Measurements from ENCODE around the gene VPS13C.

Gene VPS13C

DNA sequence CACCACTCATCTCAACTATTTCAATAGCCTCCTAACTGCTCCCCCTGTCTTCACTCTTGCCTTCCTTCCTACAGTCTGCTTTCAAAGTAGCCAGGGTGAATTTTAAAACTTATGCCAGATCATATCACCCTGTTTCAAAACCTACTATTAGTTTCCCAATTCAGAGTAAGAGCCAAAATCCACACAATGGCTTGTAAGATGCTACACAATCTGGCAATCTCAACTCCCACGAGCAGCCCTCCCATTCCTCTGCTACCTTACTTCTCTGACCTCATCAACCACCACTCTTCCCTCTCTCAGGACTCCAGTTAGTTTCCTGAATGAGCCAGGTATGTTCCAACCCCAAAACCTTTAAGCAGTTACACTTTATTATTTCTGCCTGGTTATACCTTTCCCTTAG lies 62.5 kb downstream of the VPS13C start:
- no peak for TF ChIP-seq TAF1 (IDR thresholded peaks at IDR 0.05; ENCODE audit: low read depth)
- TF ChIP-seq CREB1 (IDR thresholded peaks at IDR 0.05; ENCODE audit: low read depth), result no peak
- no peak for TF ChIP-seq YY1 (IDR thresholded peaks at IDR 0.05; ENCODE audit: low read depth)
- no peak for TF ChIP-seq TCF12 (IDR thresholded peaks at IDR 0.05; ENCODE audit: low read depth)
- no peak for TF ChIP-seq RAD21 (IDR thresholded peaks at IDR 0.05; ENCODE audit: low read depth)
- TF ChIP-seq, protein P1, sequence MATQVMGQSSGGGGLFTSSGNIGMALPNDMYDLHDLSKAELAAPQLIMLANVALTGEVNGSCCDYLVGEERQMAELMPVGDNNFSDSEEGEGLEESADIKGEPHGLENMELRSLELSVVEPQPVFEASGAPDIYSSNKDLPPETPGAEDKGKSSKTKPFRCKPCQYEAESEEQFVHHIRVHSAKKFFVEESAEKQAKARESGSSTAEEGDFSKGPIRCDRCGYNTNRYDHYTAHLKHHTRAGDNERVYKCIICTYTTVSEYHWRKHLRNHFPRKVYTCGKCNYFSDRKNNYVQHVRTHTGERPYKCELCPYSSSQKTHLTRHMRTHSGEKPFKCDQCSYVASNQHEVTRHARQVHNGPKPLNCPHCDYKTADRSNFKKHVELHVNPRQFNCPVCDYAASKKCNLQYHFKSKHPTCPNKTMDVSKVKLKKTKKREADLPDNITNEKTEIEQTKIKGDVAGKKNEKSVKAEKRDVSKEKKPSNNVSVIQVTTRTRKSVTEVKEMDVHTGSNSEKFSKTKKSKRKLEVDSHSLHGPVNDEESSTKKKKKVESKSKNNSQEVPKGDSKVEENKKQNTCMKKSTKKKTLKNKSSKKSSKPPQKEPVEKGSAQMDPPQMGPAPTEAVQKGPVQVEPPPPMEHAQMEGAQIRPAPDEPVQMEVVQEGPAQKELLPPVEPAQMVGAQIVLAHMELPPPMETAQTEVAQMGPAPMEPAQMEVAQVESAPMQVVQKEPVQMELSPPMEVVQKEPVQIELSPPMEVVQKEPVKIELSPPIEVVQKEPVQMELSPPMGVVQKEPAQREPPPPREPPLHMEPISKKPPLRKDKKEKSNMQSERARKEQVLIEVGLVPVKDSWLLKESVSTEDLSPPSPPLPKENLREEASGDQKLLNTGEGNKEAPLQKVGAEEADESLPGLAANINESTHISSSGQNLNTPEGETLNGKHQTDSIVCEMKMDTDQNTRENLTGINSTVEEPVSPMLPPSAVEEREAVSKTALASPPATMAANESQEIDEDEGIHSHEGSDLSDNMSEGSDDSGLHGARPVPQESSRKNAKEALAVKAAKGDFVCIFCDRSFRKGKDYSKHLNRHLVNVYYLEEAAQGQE (IDR thresholded peaks at IDR 0.05; ENCODE audit: low read depth), result no peak
- no peak for TF ChIP-seq CEBPB (IDR thresholded peaks at IDR 0.05)
- TF ChIP-seq EGR1 (IDR thresholded peaks at IDR 0.05), result no peak
- no peak for TF ChIP-seq EP300 (IDR thresholded peaks at IDR 0.05; ENCODE audit: borderline replicate concordance)

DNA sequence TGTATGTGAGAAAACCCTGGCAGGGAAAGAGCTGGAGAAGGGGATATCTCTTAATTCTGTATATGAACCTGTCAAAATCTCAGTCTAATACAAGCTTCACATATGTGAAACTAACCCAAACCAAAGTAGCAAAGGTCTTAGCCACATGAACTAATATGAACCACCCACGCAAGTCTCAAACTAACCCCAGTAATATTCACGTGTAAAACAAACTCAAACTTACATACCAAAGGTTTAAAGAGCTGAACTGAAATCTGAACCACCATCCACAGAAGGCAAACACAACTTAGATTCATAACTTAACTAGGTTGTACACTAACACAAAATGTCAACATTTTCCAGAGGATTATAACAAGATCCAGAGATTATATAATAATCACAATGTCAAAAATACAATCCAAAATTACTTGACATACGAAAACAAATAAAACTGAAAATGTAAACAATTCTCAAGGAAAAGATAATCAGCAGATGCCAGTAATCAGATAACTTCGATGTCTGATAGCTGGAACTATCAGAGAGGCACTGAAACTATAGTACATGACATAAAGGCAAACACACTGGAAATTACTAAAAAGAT lies 64.1 kb downstream of the VPS13C start:
- TF ChIP-seq YY1 (IDR thresholded peaks at IDR 0.05; ENCODE audit: low read depth), result no peak
- no peak for TF ChIP-seq TCF12 (IDR thresholded peaks at IDR 0.05; ENCODE audit: low read depth)
- TF ChIP-seq TEAD4 (IDR thresholded peaks at IDR 0.05), result no peak

DNA sequence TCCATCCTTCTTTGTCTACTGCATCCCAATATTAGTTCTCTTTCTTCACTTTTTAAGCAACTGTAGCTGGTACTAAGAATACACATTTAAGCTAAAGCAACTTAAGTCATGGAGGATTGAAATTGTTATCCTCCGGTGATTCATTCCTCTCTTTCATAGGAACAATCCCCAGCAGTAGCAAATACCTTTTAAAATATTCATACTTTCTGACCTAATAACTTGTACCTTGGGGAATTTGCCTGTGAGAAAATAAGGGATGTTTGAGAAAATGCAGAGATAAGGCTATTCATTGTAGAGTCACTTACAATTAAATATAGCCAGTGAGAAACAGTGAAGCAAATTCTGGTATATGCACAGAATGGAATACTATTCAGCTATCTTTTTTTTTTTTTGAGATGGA lies 66.0 kb downstream of the VPS13C start:
- TF ChIP-seq NFIC (IDR thresholded peaks at IDR 0.05), result no peak
- TF ChIP-seq, protein P2, sequence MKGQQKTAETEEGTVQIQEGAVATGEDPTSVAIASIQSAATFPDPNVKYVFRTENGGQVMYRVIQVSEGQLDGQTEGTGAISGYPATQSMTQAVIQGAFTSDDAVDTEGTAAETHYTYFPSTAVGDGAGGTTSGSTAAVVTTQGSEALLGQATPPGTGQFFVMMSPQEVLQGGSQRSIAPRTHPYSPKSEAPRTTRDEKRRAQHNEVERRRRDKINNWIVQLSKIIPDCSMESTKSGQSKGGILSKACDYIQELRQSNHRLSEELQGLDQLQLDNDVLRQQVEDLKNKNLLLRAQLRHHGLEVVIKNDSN (IDR thresholded peaks at IDR 0.05), result no peak
- no peak for TF ChIP-seq FOXM1 (IDR thresholded peaks at IDR 0.05; ENCODE audit: borderline replicate concordance, low read depth)
- no peak for TF ChIP-seq TAF1 (IDR thresholded peaks at IDR 0.05; ENCODE audit: low read depth)
- no peak for TF ChIP-seq RAD21 (IDR thresholded peaks at IDR 0.05; ENCODE audit: low read depth)
- no peak for TF ChIP-seq ZBTB7A (IDR thresholded peaks at IDR 0.05; ENCODE audit: low read depth)
- TF ChIP-seq TEAD4 (IDR thresholded peaks at IDR 0.05), result no peak
- TF ChIP-seq, protein P1 (IDR thresholded peaks at IDR 0.05; ENCODE audit: low read depth), result no peak
- TF ChIP-seq TCF12 (IDR thresholded peaks at IDR 0.05; ENCODE audit: low read depth), result no peak
- no peak for TF ChIP-seq EP300 (IDR thresholded peaks at IDR 0.05; ENCODE audit: borderline replicate concordance)
- TF ChIP-seq CREB1 (IDR thresholded peaks at IDR 0.05; ENCODE audit: low read depth), result no peak
- TF ChIP-seq EGR1 (IDR thresholded peaks at IDR 0.05), result no peak
- TF ChIP-seq, protein P3, sequence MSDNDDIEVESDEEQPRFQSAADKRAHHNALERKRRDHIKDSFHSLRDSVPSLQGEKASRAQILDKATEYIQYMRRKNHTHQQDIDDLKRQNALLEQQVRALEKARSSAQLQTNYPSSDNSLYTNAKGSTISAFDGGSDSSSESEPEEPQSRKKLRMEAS (IDR thresholded peaks at IDR 0.05), result no peak
- no peak for TF ChIP-seq CEBPB (IDR thresholded peaks at IDR 0.05)

DNA sequence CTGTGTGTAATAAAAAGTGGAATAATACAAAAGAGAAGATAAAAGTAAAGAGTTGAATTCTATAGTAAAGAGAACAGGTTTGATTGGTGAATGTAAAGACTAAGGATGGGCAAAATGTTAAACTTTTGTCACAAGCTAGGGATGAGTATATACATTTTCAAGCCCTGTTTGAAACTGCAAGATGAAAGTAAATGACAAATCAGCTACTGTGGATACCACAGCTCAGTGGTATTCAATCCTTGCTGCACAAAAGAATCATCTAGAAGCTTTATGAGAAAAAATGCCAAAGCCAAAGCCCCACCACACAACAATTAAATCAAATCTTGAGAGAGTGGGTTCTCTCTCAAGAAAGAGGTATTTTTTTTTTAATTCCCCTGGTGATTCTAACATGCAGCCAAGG lies 67.7 kb downstream of the VPS13C start:
- TF ChIP-seq NFIC (IDR thresholded peaks at IDR 0.05), result no peak
- TF ChIP-seq, protein P1 (IDR thresholded peaks at IDR 0.05; ENCODE audit: low read depth), result no peak
- no peak for TF ChIP-seq FOXM1 (IDR thresholded peaks at IDR 0.05; ENCODE audit: borderline replicate concordance, low read depth)
- TF ChIP-seq TAF1 (IDR thresholded peaks at IDR 0.05; ENCODE audit: low read depth), result no peak
- no peak for TF ChIP-seq CEBPB (IDR thresholded peaks at IDR 0.05)
- TF ChIP-seq, protein P2 (IDR thresholded peaks at IDR 0.05), result no peak
- TF ChIP-seq CREB1 (IDR thresholded peaks at IDR 0.05; ENCODE audit: low read depth), result no peak
- no peak for TF ChIP-seq TCF12 (IDR thresholded peaks at IDR 0.05; ENCODE audit: low read depth)
- no peak for TF ChIP-seq RAD21 (IDR thresholded peaks at IDR 0.05; ENCODE audit: low read depth)
- no peak for TF ChIP-seq ZBTB7A (IDR thresholded peaks at IDR 0.05; ENCODE audit: low read depth)
- TF ChIP-seq YY1 (IDR thresholded peaks at IDR 0.05; ENCODE audit: low read depth), result no peak
- TF ChIP-seq EP300 (IDR thresholded peaks at IDR 0.05; ENCODE audit: borderline replicate concordance), result no peak
- TF ChIP-seq TEAD4 (IDR thresholded peaks at IDR 0.05), result no peak
- no peak for TF ChIP-seq EGR1 (IDR thresholded peaks at IDR 0.05)
- TF ChIP-seq, protein P3 (IDR thresholded peaks at IDR 0.05), result no peak
